HG02798 (cell line): ENCODE results near the gene MYRF.

Experiments
- ATAC-seq: cut with Tn5 transposase; IDR thresholded peaks from one replicate; pipeline ENCODE4 v1.9.1; 2021; ENCODE audit warnings: mild to moderate bottlenecking; ENCODE audit not compliant: unreplicated experiment, poor library complexity

MYRF gene

DNA sequence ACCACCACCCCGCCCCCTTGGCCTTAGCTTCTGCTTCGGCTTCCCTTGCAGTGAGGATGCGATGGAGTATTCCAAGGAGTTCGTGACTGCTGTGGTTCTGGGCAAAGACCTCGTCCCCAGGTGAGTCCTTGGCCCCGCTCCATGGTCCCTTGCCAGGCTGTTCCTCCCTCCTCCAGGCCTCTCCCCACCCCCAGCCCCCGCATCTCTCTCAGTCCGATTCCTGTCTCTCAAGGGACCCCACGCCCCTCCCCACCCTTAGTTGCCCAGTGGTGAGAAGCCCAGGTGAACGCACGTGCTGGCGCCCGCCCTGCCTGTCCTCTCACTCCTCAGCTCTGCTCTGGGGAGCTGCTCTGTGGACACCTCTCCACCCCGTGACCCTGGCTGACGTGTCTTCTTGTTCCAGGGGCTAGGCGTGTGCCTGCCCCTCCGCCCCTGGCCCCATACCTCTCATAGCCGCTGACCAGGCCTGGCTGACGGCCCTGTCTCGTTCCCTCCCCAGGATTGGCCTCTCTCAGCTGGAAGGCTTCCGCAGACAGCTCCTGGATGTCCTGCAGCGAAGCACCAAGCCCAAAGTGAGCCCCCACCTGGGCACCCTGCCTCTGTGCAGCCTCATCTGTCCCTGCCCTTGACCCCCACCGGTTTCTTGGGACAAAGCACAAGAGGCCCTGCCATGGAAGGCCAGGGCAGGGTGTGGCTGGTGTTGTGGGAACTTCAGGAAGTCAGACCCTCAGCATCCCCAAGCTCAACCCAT lies 14.6 kb upstream of the MYRF start:
- ATAC-seq, result no peak

- ATAC-seq, result no peak
Measured at GRCh38 chr11:61738776-61739175, 13.7 kb upstream of the MYRF start.

GRCh38 chr11:61739413-61739812 lies 13.0 kb upstream of the MYRF start:
- ATAC-seq, result no peak

DNA sequence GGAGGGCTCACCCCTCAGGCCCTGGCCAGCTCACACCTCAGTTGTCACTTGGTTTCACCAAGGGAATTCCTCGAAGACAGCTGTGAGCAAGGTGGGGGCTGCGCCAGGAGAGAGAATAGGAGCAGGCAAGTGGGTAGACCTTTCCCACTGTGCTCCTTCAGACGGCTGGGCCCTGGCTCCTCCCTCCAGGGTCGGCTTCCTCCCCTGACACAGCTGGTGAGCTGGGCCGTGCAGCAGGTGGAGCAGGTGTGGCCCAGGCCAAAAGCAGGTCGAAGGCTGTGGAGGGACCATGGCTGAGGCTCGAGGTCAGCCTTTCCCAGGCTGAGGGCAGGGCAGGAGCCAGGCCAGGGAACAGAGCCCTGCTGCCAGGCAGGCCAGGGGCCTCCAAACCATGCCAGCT lies 12.5 kb upstream of the MYRF start:
- no peak for ATAC-seq

GRCh38 chr11:61742391-61742790 lies 10.0 kb upstream of the MYRF start:
- no peak for ATAC-seq

- no peak for ATAC-seq
Measured at GRCh38 chr11:61743486-61744095, 8.8 kb upstream of the MYRF start.

- no peak for ATAC-seq
Measured at GRCh38 chr11:61744181-61744580, 8.3 kb upstream of the MYRF start.

GRCh38 chr11:61744609-61745156 lies 7.8 kb upstream of the MYRF start:
- ATAC-seq, result no peak

- ATAC-seq, result no peak
Measured at GRCh38 chr11:61745781-61746441, 6.5 kb upstream of the MYRF start.

GRCh38 chr11:61746442-61747191 lies 5.8 kb upstream of the MYRF start:
- no peak for ATAC-seq

- peak; percentile 71 for ATAC-seq
Measured at GRCh38 chr11:61747192-61747966, 5.1 kb upstream of the MYRF start.

- no peak for ATAC-seq
Measured at GRCh38 chr11:61747967-61748285, 4.5 kb upstream of the MYRF start.

- ATAC-seq, result no peak
Measured at GRCh38 chr11:61749591-61750217, 2.7 kb upstream of the MYRF start.

- no peak for ATAC-seq
Measured at GRCh38 chr11:61750631-61751273, 1.7 kb upstream of the MYRF start.

DNA sequence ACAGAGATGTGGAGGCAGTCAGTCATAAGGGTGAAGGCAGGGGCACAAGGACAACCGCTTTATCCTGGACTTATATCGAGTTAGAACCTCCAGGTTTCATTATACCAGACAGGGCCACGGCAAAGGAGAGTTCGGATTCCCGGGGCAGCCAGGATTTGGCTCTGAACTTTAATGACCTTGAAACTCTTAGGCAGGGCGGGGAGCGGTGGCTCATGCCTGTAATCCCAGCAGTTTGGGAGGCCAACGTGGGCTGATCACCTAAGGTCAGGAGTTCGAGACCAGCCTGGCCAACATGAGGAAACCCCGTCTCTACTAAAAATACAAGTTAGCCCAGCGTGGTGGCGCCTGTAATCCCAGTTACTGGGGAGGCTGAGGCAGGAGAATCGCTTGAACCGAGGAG lies 1.1 kb upstream of the MYRF start:
- ATAC-seq, result no peak

GRCh38 chr11:61752925-61753521 lies 587 bp downstream of the MYRF start:
- ATAC-seq, result no peak

DNA sequence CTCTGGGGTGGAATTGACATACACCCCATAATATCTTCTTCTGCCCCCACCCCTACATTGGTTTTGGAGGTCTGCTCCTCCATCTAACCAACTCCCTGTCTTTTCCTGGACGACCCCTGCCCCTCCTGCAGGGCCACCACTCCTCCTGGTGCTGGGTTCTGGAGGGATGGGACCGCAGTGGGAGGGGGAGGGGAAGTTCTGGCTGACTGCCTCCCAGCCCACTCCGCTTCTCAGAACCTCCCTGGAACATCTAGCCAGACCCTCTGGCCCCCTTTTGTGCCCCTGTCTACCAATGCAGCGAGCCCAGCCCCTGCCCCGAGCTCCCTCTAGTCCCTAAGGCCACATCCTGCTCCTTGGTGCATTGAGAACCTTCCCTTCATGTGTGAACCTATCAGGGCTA lies 1.2 kb downstream of the MYRF start:
- ATAC-seq, result no peak

GRCh38 chr11:61754534-61755482 lies 2.4 kb downstream of the MYRF start:
- no peak for ATAC-seq
